ENCODE data around the gene ESPN.

The ESPN gene

GRCh38 chr1:6501279-6501813 lies 76.8 kb downstream of the ESPN start:
- DNase-seq = no peak

DNA sequence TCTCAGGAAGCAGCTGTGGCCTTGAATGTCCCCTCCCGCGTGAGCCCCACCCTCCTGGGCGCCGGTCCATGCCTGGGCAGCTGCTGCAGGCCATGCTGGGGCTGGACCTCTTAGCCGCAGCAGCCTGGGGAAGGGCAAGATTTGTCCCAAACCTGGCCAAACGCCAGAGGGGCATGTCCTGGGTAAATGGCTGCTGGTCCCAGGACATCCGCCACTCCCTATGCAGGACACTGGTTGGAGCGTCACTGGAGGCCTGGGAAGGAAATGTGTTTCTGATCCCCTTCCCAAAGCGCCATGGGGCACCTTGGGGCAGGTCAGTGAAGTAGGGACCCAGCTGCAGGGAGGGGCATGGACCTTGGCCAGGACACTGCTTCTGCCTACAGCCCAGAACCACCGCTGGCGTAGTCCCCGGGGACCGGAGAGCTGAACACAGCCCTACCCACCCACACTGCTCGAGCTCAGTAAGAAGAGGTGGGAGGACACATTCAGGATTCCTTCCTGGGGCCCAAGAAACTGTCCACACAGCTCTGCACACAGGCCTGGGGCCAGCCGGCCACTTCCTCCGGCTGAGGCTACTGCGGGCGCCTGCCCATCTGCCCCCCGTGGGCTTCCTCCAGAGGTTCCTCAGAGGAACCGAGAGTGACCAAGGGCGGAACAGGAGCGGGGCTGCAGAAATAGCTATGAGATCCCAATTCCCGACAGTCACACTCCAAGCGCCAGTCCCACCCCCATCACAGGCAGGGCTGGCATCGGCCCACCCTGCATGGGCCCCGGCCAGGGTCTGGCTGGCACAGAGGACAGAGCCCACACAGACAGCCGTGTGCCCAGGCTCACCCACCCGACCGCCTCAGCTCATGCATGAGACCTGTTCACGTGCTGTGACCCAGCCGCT lies 77.7 kb downstream of the ESPN start:
- no peak for DNase-seq

DNA sequence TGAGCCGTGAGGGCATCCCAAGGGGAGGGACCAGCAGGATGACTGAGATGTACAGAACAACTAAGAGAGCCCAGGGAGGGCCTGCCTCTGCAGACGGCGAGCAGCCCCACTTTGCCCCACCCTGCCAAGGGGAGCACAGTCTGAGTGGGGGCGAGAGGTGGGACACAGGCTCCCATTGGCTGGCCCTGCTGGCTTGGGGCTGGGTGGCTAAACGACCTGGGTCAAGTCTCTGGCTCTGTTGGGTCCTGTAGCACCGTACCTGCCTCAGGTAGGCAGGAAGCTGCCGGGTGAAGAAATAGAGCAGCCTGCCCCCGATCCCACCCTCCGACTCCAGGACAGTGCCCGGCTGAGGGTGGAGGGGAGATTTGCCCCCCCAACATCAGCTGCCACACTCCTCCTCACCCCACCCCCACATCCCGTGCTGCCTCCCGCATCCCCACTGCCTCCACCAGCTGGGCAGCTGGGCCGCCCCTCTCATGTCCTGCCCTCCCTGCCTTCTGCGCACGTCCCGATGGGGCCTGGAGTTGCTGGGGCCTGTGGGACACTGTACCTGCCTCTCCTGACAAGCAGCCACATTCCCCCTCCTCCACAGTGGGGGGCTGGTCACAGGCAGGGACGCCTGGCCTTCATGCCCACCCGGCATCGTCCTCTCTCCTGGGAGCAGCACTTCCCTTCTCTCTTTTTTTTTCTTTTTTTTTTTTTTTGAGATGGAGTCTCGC lies 79.5 kb downstream of the ESPN start:
- DNase-seq = no peak

DNA sequence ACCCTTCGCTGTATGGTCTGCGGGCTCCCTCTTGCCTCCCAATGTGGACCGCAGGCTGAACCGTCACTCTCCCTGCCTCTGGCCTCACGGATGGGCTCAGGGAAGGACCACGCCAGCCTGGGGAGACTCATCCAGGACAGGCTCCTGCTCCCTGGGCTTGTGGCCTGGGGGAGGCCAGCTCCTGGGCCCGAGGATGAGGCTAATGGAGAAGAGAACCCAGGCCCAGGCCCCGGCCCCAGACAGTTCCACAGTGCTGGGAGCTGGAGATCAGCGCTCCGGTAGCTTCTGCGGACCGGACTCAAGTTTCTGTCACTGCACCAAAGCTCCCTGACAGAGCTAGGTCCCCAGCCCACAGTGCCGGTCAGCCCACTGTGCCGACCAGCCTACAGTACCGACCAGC lies 80.3 kb downstream of the ESPN start:
- no peak for DNase-seq

GRCh38 chr1:6505367-6506209 lies 81.0 kb downstream of the ESPN start:
- DNase-seq = no peak

DNA sequence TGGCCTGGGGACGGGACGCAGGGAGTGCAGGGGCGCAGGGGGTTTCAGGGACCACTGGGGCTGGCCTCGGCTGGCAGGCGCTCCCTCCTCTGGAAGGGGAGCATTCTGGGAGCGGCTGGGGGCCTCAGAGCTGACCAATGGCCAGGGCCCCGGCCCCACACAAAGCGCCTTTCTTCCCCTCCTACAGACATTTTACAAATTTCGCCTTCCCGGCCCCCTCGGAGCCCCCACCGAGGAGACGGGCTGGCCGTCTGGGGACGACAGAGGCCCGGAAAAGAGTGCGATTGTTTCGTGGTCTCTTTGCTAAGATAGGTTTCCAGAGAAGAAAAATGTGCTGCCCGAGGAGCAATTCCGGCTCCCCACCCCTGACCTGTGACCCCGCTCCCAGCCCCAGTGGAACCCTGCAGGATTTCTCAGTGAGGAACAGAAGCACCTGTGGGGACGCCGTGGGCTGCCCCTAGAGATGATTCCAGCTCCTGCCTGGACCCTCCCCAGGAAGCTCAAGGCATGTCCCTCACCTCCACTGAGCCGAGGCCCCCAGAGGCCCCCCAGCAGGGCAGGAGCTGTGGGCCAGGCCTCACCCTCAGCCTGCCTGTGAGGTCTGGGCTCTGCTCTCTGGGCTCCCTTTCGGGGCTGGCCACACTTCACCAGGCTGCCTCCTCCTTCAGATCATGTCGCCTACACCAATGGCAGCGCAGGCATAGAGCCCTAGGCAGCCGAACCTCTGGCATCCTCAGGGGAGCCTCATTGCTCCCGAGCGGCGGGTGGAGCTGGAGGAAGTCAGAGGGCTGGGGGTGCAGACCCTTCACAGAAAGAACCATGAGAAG lies 81.8 kb downstream of the ESPN start:
- DNase-seq = no peak

DNA sequence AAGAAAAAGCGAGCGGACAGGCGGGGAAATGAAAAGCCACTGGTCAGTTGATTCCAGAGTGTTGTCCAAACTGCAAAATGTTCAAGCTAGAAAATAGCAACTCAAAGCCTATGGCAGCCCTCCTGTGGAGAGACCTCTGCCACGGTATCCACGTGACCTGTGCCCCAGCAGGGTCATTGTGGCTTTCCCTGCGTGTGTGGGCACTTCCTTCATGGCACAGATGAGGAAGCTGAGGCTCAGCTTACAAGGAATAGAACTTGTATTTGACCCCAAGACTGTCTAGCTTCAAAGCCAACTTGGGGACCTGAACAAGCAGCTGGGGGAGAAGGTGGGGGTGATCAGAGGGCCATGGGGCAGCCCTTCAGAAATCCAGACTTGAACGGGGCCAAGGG lies 82.5 kb downstream of the ESPN start:
- no peak for DNase-seq

DNA sequence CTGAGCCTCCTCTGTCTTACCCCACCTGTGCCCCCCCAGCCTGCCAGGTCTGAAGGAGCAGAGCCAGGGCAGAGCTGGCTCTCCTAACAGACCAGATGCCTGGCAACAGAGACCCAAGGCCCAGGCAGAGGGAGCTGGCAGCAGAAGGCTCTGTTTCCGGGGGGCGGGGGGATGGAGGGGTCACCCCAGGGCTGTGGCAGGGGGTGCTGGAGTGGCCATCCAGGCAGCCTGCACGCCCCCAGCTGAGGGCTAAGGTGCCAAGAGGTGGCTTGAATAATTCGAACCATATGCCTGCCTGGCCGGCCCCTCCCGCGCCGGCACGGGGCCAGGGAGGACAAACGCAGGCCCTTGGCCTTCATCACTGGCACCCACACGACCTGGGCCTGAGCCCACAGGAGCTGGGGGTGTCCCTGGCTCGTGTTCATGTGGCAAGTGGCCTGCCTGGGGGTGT lies 82.9 kb downstream of the ESPN start:
- no peak for DNase-seq

DNA sequence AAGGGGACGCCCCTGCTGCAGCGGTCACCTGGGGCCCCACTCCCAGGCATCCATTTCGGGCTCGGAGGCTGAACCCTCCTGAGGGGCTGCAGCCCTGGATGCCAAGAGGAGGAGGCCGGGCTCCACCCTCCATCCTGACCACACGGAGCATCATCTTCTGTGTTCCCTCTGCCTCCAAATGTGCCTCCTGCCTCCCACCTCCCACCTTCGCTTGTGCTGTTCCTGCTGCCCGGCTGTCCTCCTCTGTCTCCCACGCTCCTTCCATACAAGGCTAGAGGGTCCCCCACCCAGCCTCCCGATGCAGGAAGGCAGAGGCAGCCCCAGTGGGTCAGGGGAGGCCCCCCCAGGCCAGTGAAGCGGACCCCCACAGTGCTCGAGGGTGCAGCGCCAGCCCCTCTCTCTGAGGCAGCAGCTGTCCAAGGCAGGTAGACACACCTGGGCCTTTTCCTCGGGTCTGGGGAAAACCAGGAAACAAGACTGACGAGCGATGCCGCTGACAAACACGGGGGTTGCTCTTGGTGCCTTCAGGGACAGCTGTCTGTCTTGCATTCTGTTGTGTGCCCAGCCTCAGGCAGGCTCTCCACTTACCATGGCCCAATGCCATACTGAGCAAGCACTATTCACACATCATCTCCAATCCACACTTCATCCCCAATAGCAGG lies 83.7 kb downstream of the ESPN start:
- no peak for DNase-seq

DNA sequence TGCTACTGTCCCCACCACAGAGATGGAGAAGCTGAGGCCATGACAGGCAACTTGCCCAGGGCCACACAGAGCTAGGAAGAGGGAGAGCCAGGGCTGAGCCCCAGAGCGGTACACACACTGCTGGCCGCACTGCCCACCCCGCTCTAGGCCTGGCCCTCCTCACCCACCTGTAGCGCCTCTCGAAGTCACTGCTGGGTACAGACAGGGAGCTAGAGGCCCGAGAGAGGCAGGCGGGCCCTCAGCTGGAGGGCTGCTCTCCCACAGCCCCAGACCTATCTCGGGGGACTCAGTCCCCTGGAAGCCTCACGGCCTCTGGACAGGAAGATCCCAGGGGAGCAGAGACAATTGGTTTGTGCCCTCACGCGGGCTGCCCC lies 84.2 kb downstream of the ESPN start:
- no peak for DNase-seq

- no peak for DNase-seq
These were observed 84.8 kb downstream of the ESPN start for GRCh38 chr1:6509220-6509918.

DNA sequence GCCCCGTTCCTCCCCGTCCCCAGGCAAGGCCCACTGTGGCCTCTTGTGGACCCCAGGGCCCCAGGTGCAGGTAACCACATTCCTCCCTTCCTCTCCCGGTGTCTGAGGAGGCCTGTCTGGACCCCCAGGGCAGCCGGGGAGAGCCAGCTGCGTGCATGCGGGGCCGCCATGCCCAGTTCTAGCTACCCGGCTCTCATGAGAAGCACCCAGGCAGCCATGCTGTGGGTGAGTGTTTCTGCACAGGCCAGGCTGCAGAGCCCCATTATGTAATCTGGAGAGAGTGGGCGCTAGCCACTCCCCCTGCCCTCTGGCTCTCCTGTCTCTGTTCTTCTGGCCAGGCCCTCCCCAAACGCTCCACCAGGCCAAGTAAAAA lies 85.3 kb downstream of the ESPN start:
- DNase-seq = no peak

DNA sequence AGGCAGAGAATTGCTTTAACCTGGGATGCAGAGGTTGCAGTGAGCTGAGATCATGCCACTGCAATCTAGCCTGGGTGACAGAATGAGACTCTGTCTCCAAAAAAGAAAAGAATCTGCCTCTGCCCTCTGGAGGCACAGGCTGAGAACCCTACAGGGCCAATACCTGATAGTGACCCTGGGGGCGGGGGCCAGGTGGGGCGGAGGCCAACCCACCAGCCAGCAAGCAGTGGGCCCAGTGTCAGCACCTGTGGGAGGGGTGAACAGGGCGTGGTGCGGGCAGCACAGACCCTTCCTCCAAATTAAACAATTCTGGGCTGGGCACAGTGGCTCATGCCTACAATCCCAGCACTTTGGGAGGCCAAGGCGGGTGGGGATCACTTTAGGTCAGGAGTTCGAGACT lies 85.9 kb downstream of the ESPN start:
- DNase-seq = no peak

All from fibroblast of upper back skin (primary cell).